Mammary epithelial cell (primary cell): ENCODE measurements around the gene ANKRD10.
A peak's percentile ranks its signal among the peaks of the same experiment; 100 is the strongest.

ENCODE experiments used
- EZH2 ChIP-seq: IDR thresholded peaks from 2 replicates; pipeline ENCODE4 v1.6.1; 2012; ENCODE audit warnings: low read length, inconsistent platforms, borderline replicate concordance
- TF ChIP-seq, protein P1 (sequence below), 2 donors: IDR thresholded peaks in 1 of 2; conservative IDR thresholded peaks in 1 of 2; 2 replicates each; pipeline ENCODE4 v1.5.1; 2011 to 2012; ENCODE audit warnings: inconsistent platforms in 2 of 2, low read length in 2 of 2, mild to moderate bottlenecking in 2 of 2, control low read depth in 1 of 2, low read depth in 1 of 2; ENCODE audit not compliant: insufficient read depth in 1 of 2; ENCODE audit errors: extremely low read depth in 1 of 2

DNA sequence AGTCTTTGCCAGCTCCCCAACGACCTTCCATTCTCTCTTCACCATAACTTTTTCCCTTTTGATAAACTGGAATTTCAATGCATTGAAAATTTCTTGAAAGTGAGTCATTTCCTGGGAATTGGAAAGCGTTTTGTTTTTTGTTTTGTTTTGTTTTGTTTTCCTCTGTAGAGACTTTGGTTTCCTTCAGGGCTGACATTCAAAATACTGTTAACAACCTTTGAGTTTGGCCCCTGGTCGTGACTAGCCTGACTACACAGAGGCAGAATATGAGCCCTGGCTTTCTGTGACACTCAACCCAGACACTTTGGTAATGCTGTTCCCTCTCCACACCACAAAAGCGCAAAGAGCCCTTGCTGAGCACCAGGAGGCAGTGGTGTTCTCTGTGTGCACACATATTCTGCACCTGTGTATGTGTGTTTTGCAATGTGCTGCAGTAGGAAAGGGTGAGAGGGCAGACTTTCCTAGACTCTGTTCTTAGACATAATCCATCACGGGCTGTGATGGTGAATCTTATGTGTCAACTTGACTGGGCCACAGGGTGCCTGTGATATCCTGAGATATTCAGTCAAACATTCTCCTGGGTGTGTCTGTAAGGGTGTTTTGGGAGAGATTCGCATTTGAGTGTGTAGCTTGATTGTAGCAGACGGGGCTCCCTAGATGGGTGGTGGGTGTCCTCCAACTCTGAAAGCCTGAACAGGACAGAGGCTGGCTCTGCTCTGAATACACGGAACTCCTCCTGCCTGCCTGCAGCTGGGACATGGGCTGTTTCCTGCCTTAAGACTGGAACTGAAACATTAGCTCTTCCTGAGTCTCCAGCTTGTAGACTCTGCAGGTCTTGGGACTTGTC, 29.5 kb upstream of the ANKRD10 start:
- TF ChIP-seq, protein P1, sequence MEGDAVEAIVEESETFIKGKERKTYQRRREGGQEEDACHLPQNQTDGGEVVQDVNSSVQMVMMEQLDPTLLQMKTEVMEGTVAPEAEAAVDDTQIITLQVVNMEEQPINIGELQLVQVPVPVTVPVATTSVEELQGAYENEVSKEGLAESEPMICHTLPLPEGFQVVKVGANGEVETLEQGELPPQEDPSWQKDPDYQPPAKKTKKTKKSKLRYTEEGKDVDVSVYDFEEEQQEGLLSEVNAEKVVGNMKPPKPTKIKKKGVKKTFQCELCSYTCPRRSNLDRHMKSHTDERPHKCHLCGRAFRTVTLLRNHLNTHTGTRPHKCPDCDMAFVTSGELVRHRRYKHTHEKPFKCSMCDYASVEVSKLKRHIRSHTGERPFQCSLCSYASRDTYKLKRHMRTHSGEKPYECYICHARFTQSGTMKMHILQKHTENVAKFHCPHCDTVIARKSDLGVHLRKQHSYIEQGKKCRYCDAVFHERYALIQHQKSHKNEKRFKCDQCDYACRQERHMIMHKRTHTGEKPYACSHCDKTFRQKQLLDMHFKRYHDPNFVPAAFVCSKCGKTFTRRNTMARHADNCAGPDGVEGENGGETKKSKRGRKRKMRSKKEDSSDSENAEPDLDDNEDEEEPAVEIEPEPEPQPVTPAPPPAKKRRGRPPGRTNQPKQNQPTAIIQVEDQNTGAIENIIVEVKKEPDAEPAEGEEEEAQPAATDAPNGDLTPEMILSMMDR (conservative IDR thresholded peaks at IDR 0.05 in 1 of 2, IDR thresholded peaks at IDR 0.05 in 1 of 2; ENCODE audit: extremely low read depth in 1 of 2, insufficient read depth in 1 of 2, low read depth in 1 of 2, low read length in 2 of 2): peak; percentile 78 to 92
- TF ChIP-seq EZH2: no peak
